Measurements from ENCODE around the gene LRCH1. TPM values are rescaled to one million over a fixed set of nuclear protein-coding genes. Genes with fewer than 3 reads are reported as not detected.

The LRCH1 gene
- polyA plus RNA-seq, 3 donors, result 30.4 to 37.4 (median 34.1) TPM

DNA sequence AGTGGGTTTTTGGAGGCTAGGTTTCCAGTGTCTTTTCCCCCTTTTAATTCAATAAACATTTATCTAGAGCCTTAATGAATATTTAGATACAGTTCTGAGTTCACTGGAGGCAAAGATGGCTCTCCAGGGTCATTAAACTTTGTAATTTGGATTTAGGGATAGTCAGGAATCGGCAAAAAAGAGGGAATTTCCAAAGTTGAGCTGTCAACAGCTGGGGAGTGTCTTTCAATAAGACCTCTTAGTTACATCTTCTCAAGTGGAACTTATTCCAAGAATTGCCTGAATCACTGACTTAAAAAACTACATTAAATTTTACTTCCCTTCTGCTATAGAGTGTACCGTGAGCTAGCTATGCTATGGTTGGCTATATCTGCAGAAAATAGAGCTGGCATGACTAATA lies 2.0 kb downstream of the LRCH1 start:
- no peak for DNase-seq (ENCODE audit: extremely low read depth in 1 of 11, low read depth in 9 of 11, low spot score in 4 of 11)

DNA sequence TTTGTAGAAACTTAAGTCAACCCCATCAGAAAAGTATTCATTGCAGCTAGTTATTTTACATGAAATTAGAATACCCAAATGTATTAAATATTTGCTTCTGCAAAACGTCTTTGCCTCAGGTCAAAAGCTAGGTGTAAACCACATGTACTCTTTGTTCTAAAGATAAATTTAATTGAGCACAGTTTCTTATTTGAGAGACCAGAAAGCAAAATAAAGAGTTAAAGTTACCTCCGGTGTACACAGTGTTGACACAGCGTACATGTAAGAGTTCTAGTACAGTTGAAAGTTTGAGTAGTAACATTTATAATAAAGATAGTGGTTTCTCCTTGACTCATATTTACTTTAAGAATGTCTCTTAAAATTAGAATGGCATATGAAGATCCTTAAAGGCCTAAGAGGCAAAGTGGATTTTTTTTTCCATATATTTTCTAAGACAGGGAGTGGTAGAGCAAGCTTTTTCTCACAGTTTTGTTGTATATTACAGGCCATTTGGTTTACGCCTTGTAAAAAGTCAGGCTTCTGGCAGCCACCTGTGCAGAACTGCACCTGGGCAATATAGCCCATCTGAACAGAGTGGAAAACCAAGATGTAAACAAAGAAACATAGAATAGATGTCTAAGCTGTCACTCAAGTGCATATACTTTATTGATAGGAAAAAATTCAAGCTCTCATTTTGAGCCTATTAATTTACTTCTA lies 2.9 kb downstream of the LRCH1 start:
- DNase-seq (ENCODE audit: extremely low read depth in 1 of 11, low read depth in 9 of 11, low spot score in 4 of 11), result no peak

DNA sequence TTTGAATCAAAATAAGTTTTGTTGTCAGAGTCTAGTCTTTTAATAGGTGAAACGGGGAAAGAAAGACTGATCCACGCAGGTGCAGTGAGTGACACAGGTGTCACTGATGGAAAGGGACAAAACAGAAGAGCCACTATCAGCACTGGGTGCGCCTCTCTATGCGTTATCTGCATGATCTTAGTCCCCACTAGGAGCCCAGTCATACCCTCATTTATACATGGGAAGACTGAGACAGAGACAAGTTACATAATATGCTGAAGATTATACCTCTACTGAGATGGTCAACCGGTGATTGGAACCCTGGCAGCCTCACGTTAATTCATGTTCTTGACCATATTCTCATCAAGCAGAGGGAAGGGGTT lies 3.4 kb downstream of the LRCH1 start:
- DNase-seq (ENCODE audit: extremely low read depth in 1 of 11, low read depth in 9 of 11, low spot score in 4 of 11), result no peak

DNA sequence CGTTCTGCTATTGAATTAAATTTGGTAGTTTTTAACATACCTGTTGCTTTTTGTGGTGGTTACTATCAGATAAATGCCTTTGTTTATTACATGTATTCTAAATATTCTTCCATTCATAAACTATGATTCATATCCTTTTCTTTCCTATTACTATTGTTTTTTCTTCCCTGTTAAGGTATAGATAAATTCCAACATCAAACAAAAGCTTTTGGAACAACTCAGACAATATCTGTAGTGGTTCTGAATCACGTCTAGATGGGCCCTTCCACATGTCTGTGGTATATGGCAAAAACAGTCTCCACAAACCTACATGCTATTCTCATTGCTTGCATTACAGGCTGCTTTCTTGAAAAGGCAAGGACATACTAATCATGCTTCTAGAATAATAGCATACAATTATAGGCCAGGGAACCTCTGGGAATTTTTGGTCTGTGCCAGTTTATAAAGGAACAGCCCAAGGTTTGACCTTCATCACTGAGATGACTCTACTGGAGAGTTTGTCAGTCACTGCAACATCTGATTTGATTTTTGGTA lies 6.4 kb downstream of the LRCH1 start:
- DNase-seq (ENCODE audit: extremely low read depth in 1 of 11, low read depth in 9 of 11, low spot score in 4 of 11), result no peak

DNA sequence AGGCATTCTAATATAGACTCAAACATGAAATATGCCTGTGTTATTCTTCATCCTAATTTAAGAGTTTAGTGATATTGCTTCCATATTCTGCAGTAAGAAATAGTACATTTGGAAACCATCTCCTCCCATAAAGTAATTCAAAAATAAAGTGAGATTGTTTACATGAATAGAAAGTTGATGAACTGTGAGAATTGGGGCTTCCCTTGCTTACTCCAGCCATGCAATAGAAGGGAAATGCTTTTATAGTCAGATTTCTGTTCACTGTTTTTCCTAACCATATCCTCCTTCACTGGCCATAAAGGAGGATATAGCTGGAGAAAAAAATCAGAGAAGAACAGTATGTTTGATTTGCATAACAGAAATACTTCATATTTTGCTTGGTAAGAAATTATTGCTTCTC lies 7.8 kb downstream of the LRCH1 start:
- DNase-seq (ENCODE audit: extremely low read depth in 1 of 11, low read depth in 9 of 11, low spot score in 4 of 11), result no peak

DNA sequence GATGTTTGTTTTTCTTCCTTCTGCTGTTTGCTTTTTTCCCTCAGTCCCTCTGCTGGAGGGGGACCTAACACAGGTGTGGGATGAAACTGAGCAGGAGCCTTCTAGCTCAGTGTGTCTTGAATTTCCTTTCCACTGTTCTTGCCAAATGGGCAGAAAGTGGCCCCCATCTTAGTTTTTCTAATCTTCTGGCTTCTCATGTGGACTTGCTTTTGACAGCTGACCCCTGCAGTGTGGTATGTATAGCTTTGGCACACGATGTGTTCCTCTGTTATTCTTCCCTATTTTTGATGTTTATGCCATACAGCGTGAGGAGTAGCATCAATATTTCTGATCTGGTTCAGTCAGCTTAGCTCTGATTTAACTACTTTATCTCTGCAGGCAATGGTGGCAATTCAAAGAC lies 8.3 kb downstream of the LRCH1 start:
- DNase-seq (ENCODE audit: extremely low read depth in 1 of 11, low read depth in 9 of 11, low spot score in 4 of 11), result no peak

DNA sequence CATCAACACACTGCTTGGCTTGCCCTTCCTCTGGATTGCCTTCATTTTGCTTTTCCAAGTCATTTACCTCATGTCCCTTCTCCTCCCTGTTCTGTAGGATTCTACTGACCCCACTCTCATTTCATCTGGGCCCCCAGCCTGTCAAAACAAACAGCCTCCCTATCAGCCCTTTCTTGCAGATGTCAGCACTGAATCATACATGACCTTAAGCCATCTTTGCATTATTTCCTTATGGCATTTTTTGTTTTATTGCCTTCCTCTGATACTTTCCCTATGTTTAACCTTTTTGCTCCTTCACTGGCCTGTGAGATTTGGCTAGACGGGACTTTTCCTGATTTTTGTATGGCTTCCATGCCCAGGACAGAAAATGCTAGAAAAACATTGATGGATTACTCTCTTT lies 8.7 kb downstream of the LRCH1 start:
- no peak for DNase-seq (ENCODE audit: extremely low read depth in 1 of 11, low read depth in 9 of 11, low spot score in 4 of 11)

DNA sequence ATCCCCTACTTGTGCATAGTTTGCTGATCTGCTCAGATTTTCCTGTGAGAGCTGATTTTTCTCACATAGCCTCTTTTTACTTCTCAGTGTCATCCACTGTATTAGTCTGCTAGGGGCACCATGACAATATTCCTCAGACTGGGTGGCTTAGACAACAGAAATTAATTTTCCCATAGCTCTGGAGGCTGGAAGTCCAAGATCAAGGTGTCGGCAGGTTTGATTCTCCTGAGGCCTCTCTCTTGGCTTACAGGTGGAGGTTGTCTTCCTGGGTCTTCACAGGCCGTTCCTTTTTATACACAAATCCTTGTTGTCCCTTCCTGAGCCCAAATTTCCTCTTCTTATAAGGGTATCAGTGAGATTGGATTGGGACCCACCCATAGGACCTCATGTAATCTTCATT lies 9.2 kb downstream of the LRCH1 start:
- DNase-seq (ENCODE audit: extremely low read depth in 1 of 11, low read depth in 9 of 11, low spot score in 4 of 11), result no peak

DNA sequence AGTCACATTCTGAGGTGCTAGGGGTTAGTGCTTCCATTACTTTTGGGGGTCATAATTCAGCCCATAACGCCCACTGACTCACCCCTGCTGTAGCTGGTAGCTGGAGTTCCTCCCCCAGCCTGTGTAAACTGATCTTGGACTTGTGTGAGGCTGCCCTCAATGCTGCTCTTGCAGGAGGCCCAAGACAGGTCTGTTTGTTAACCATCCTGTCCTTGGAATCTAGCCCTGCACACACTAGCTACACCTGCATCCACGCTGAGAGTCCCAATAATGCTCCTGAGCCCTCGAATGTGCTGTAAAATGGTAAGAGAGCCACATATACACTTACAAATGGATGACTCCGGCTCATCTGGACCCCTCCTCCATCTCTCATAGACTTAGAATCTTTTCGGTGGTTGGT lies 9.6 kb downstream of the LRCH1 start:
- no peak for DNase-seq (ENCODE audit: extremely low read depth in 1 of 11, low read depth in 9 of 11, low spot score in 4 of 11)

DNA sequence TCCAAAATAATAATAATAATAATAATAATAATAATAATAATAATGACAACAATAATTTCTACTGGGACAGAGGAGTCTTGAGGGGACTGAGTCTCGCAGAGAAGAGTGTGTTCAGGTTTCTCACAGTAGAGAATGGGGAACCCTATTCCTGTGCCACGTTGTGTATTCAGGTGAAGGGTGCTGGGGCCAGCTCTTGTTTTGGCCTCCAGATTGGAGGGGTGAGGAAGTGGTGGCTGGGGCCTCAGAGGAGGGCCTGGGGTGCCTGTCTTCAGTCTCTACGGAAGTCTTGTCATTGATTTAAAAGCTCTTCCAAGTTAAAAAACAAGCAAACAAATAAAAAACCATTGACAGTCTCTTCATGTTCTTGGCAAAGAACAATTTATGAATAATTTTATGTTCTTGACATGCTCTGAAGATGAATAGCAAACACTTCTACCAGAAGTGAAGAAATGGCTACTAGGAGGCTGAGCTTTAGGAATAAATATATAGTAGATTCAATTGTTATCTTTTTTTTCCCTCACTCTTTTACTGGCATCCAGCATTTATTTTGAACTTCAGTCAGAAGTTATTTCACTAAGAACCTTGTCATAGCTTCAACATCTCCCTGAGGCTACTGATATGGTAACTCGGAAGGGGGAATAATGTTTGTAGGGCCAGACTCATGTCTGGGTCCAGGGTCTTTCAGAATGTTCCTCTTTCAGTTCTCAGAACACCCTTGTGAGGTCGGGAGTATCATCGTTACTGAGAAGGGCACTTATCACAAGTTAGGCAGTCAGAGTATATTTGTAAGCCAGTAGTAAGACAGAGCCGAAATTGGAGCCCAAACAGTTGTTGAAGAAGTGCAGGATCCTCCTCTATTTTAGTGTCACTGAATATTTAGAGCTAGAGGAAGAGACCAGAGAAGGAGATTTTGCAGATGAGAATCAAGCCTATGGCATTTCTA lies 13.1 kb downstream of the LRCH1 start:
- no peak for DNase-seq (ENCODE audit: extremely low read depth in 1 of 11, low read depth in 9 of 11, low spot score in 4 of 11)

DNA sequence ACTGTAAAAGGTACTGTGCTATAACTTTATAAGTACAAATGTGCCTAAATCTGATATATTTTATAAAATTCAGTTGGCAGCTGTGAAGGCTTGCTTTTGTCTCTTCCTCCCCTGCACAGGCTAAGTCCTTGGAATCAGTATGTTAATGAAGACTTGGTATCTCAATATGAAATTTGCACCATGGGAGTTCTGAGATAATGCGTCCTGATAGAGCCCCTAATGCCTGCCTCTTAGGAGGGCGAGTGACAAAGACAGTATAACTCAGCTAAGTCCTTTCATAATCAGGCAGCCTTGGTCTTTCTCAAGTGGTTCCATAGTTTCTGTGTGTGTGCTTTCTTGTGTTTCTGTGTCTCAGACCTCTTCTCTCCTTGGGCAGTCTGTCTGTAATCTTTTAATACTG lies 14.7 kb downstream of the LRCH1 start:
- DNase-seq (ENCODE audit: extremely low read depth in 1 of 11, low read depth in 9 of 11, low spot score in 4 of 11), result no peak

DNA sequence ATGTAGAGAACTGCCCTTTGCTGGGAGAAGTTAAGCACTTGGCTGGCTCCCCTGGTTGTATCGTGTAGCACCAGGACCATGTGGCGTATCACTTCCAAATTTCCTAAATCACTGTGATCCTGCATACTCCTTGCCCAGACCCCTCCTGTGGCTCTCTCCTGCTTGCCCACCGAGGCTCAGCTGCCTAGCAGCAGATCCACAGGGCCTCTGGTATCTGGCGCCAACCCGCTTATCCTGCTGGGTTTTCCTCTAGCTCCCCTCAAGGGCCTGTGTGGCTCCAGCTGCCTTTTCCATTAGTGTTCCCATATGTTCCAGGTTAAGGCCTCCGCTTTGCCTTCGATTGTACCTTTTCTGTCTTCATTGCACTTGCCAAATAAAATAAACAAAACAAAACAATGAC lies 16.5 kb downstream of the LRCH1 start:
- DNase-seq (ENCODE audit: extremely low read depth in 1 of 11, low read depth in 9 of 11, low spot score in 4 of 11), result no peak

DNA sequence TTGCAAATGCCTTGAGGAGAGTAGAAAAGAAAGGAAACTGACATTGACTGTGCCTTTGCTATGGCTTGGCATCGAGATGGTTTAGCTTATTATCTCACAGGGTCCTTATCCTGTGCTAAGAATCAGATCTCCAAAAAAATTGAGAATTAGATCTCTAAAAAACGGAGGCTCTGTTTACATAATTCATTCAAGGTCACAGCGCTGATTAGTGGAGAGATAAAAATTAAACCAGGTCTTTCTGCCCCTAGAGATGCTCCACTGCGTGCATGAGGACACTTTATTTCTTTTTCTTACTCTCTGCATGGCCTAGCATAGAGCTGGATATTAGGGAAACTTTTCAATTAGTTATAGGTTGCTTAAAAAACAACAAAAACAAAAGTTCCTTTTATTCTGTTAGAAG lies 17.3 kb downstream of the LRCH1 start:
- no peak for DNase-seq (ENCODE audit: extremely low read depth in 1 of 11, low read depth in 9 of 11, low spot score in 4 of 11)

DNA sequence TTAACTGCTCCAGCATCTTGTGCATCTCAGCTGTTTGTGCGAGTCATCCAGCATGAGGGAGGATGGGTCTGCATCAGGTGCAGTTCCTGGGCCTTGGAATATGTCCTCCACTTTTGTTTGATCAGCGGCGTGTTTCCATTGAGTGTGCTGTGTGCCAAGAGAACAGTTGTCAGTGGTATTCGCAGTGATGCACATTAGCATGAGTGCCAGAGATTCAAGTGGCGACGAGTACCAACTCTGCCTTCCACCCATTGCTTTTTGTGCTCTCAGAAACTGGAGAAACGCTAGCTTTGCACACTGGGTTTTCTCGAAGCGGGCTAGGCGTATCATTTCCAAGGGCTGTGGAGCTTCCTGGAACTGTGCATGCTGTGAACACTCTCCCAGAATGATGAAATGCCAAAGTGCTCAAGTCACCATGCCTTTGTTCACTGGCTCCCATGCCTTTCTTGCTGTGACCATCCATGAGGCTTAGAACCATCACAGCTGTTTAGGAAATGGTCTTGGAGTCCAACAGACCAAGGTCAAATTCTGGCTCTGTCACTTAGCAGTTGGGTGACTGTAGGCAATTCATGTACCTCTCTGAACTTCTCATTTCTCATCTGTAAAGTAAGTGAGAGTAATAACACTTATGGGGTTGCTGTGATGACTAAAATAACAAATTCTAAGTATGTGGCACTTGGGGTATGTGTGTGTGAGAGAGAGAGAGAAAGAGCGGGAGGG lies 18.4 kb downstream of the LRCH1 start:
- DNase-seq (ENCODE audit: extremely low read depth in 1 of 11, low read depth in 9 of 11, low spot score in 4 of 11), result no peak

DNA sequence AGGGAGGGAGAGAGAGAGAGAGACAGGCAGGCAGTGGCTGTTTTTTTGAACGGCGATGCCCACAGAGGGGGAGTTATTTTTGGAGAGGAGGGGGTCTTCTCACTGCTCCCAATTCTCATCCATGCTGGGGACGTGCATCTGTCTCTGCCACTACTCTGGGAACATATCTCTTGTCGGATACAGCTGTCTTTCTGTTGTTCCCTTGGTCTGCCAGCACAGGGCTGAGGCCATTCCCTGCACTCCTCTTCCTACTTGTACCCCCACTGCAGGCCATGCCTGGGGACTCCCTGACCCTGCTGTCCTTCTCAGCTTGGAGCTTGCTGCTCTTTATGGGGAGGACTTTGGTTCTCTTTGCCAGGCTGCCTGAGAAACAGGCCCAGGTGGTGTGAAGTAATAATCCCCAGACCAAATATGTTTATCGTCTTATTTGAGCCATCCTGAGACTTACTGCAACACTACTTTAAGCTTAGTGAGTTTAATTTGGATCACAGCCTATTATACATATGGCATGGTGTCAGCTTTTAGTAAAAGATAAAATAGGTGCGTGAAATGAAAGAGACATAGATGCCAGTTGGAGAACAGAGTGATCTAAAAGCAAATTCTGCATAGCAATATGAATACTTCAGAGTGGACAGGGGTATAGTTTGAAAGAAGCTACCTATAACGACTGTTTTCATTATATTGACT lies 19.1 kb downstream of the LRCH1 start:
- no peak for DNase-seq (ENCODE audit: extremely low read depth in 1 of 11, low read depth in 9 of 11, low spot score in 4 of 11)

DNA sequence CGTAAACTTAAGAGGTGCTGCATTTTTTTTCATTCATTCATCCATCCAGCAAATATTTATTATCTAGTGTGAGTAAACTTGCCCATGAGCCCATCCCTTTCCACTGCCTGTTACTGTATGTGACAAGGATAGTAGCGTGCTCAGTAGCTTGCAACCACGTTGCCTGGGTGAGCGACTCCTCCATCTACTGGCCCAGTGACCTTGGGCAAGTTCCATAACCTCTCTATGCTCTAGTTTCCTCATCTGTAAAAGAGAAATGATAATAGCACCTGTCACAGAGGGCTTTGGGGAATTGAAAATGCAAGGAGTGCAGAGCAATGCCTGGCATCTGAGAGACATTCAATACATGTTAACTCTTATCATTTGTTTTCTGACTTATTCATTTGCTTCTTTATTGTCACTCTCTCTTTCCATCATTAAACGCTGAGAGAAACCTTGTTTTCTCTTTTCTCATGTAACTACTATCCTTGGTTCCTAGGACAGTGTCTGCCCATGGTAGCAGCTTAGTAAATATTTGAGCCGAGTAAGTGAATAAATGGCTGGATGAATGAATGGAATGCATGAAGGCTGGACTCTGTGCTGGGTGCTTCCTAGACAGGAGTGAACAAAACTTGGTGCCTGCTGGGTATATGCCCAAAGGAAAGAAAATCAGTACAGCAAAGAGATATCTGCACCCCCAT lies 19.9 kb downstream of the LRCH1 start:
- no peak for DNase-seq (ENCODE audit: extremely low read depth in 1 of 11, low read depth in 9 of 11, low spot score in 4 of 11)

DNA sequence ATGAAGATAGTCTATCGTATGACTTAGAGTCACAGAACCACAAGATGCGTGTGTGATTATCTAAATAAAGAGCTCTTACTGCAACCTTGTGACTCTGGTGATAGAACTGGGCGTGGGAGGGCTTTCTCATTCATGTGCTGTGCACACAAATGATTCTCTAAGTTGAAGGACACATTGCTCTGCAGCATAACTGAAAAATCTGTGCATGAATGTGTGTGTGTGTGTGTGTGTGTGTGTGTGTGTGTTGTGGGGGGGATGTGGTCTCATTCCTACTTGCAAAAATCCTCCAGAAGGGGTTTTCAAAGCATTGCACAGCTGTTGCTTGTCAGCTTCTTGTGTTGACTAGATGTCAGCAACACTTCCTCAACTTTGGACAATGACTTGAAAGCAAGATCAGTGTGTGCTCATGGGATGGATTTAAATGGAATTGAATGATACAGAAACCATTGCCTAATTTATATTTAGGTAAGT lies 22.4 kb downstream of the LRCH1 start:
- peak in 2 of 11 donors; percentile 60 to 61 for DNase-seq (ENCODE audit: extremely low read depth in 1 of 11, low read depth in 9 of 11, low spot score in 4 of 11)

DNA sequence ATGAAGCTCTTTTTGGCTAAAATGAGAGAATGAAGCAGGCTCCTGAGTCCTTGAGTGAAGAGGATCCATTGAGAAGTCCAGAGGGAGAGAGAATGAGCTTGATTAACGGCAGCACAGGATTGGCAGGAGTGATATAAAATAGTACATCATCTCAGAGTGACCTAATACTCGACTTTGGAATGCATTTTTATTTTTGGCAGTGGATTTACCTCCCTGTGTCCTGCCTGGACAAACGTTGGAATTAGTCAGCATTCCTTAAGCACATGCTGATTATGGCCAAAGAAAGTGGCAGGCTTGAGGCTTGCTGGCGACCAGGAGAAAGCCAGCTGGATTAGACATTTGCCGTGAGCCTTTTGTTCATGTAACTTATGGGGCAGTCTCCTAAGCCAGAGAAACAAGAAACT lies 22.9 kb downstream of the LRCH1 start:
- DNase-seq (ENCODE audit: extremely low read depth in 1 of 11, low read depth in 9 of 11, low spot score in 4 of 11), result no peak

DNA sequence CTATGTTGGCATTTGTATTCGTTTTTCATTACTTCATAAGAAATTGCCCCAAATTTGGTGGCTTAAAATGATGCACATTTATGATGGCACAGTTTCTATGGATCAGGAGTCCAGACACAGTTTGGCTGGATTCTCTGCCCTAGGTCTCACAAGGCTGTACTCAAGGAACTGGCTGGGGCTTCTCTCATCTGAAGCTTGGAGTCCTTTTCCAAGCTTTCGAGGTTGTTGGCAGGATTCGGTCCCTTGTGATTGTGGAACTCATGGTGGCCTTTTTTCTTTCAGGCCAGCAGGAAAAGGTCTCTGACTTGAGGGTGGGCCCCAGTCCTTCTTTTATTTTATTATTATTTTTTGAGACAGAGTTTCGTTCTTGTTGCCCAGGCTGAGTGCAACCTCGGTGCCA lies 23.8 kb downstream of the LRCH1 start:
- no peak for DNase-seq (ENCODE audit: extremely low read depth in 1 of 11, low read depth in 9 of 11, low spot score in 4 of 11)
